Endometrium (tissue), 2 donors: ENCODE measurements around the gene CREB5.

Experiments
- FAIRE-seq: peaks from 2 replicates; lab custom pipeline; 2012; peaks lifted over from hg19 to GRCh38; lab: Jason Lieb, UNC
- donor health status: control.
- donor health status: control.

Gene CREB5

DNA sequence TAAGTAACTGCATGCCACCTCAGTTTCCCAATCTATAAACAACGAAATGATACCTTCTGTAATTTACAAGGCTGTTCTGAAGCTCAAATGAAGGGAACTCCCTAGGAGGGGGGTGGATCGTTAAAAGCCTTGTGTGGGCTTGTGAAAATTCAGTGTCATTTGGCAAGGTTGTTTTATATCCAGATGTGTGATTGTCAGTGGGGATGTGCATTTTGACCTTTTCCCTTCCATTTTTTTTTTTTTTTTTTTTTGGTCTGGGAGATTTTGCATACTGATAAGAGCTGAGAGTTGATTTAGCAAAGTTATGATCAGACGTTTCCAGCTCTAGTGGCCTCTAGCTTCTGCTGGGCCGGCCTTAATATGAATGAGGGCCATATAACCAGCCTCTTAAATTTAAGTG lies 22.8 kb downstream of the CREB5 start:
- FAIRE-seq, result no peak

GRCh38 chr7:28435732-28436378 lies 23.5 kb downstream of the CREB5 start:
- no peak for FAIRE-seq

DNA sequence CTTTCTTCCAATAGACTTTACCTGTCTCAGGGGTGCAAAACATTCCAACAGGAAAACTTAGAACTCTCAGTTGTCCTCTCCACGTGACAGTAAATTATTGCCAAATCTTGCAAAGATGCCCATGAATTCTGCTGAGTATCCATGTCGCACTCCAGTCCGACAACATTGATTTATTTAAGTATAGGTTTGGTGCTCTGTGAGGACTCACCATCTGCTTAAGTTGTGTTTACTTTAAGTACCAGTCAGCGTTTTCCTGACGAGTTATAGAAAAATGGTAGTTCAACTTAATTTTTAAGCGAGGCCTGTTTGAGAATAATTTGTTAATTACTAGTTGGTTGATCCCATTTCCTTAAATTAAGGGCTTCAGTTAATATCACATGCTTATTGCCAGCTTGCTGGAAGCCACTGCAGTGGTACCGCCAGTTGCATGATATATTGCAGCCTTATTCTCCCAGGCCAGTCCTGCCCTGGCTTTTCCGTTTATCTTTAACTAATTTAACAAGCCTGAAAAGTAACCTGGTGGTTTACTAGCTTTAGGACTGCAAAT lies 27.8 kb downstream of the CREB5 start:
- FAIRE-seq, result no peak

DNA sequence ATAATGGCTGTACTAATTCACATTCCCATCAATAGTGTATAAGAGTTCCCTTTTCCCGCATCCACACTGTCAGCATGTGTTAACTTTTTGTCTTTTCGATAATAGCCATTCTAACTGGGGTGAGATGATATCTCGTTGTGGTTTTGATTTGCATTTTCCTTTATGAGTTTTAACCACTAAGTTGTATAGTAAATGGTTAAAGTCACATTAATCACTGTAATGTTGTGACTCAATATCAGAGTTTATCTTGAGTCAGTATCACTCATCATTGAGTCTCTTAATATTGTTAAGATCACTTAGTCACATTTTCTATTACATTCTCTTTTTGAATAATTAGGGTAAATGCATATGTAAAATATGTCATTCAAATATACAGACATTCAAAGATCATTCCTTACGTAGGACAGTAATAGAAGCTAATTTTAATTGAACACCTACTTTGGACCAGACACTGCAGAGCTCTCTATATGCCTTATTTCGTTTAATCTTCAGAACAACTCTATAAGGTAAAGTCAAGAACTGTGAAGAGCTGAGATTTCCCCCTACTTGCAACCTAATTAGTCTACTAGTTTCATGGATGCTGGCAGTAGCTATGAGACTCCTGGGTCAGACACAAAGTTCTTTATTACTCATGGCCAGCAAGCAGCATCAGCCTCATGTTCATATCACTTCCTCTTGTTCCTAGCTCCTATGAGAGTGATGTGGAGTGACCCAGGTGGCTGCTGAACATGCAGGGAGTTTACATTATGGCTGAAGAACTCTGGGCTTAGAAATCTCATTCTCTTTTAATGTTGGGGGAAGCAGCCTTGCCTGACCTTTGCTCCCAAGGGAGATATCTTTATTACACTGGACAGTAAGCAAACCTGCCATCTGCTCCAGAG lies 30.5 kb downstream of the CREB5 start:
- FAIRE-seq, result no peak

DNA sequence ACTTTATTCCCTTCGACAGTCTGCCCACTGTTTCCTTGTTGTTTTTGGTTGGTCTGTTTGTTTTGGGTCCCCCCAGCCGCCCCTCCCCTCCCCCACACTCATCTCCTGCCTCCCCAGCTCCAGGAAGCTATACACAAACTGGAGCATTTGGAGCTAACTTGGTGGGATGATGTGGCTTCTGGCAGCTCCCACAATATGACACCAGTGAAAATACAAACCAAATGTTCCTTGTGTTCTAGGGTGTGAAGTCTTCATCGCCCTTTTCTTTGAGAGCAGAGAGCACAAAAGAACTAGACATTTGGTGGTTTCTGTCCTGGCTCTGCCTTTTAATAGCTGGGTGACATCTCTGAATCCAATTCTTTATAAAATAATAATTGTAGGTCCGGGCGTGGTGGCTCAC lies 33.8 kb downstream of the CREB5 start:
- FAIRE-seq, result no peak

DNA sequence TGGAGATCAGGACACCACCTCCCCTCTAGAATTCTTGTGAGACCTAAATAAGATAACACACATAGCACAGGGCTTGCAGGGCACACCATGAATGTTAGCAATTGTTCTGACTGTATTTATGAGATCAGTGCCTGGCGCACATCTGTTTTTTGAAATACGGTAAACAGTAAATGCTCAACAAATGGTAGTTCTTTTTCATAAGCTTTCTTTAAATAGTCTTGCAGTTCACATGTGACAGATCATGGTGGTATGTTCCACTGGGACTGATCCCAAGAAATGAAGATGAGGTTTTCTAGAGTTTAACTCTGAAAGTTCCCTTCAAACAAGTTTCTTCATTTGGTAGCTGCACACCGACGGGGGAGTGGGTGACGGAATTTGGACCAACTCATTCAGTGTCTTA lies 34.8 kb downstream of the CREB5 start:
- no peak for FAIRE-seq

- FAIRE-seq, result no peak
These were observed 36.4 kb downstream of the CREB5 start for GRCh38 chr7:28448708-28449107.

DNA sequence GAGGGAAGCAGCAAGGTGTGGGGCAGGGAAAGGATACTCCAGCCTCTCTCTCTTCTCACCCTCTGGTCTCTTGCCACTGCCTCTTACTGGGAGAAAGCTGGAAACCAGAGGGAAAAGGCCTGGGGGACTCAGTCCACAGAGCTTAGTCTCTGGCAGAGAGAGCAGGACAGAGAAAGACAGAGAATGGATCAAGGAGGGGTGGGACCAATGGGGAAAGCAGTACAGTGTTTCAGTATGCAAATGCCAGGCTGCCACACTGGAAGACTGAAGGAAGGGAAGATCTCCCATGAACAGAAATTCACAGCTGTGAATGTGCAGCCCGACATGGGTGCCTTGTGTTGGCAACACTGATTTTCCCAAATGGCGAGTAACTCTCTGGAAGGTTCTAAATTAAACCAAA lies 40.4 kb downstream of the CREB5 start:
- FAIRE-seq, result no peak

DNA sequence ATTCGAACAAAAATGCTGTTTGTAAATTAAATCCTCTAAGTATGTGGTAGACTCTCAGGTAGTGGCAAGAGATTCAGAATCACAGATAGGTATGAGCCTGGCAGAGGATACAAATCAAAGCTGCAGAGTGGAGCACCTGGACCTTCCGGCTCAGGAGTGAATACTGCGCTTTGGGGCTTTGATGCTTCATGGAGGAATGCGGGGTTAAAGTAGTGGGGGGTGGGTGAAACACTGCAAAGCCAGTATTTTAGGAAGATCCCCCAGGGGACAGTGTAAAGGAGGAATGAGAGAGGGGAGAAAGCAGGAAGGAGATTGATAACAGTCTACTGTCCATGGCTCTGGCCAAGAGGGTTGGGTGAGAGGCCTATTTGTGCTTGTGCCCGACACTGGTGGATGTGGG lies 43.2 kb downstream of the CREB5 start:
- no peak for FAIRE-seq

DNA sequence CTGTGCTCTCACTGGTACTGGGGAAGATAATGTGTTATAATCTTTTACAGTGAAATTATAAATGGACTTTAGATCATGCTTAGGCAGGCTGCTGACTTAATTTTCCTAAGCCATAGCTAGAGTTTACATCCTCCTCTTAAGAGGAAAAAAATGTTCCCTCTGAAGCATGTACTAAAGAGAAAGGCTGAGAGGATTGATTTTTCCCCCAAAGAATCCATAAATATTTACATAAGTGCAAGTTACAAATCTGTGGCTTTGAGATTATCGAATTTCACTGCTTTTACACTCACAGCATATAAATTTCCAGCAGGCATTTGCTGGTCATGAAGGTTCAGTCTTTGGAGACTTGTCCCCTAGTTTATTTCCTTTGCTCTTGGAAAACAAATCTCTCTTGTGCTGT lies 43.7 kb downstream of the CREB5 start:
- FAIRE-seq, result no peak

GRCh38 chr7:28458732-28459131 lies 46.4 kb downstream of the CREB5 start:
- FAIRE-seq, result no peak

- no peak for FAIRE-seq
These were observed 47.0 kb downstream of the CREB5 start for GRCh38 chr7:28459306-28459705.

GRCh38 chr7:28465697-28466096 lies 53.4 kb downstream of the CREB5 start:
- no peak for FAIRE-seq

DNA sequence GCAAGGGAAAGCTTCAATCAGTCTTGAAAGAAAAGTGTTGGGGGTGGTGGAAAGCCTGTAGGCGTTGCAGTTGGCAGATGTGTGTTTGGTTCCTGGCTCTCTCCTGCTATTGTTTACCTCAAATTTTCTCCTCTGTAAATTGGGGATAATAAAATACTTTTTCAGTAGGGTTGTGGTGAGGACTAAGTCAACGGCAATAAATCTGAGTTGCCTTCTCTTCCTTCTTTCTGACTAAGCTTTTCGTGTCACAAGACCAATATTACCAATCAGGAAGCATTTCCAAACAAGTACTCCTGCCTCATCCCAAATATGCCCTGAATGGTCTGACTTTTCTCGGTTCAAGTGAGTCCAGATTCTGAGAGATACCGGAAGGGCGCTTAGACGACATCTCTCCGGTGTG lies 54.0 kb downstream of the CREB5 start:
- FAIRE-seq, result no peak

- FAIRE-seq, result no peak
These were observed 54.6 kb downstream of the CREB5 start for GRCh38 chr7:28466885-28467284.

- FAIRE-seq, result no peak
These were observed 57.2 kb downstream of the CREB5 start for GRCh38 chr7:28469562-28469961.

DNA sequence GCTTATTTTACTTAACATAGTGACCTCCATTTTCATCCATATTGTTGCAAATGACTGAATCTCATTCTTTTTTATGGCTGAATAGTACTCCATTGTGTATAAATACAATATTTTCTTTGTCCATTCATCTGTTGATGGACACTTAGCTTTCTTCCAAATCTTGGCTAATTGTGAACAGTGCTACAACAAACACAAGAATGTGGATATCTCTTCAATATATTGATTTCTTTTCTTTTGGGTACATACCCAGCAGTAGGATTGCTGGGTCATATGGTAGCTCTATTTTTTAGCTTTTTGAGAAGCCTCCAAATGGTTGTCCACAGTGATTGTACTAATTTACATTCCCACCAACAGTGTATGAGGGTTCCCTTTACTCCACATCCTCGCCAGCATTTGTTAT lies 58.0 kb downstream of the CREB5 start:
- FAIRE-seq, result no peak

- no peak for FAIRE-seq
These were observed 60.0 kb downstream of the CREB5 start for GRCh38 chr7:28472332-28472731.

- no peak for FAIRE-seq
These were observed 61.4 kb downstream of the CREB5 start for GRCh38 chr7:28473571-28474281.

- no peak for FAIRE-seq
These were observed 61.9 kb downstream of the CREB5 start for GRCh38 chr7:28474282-28474638.

DNA sequence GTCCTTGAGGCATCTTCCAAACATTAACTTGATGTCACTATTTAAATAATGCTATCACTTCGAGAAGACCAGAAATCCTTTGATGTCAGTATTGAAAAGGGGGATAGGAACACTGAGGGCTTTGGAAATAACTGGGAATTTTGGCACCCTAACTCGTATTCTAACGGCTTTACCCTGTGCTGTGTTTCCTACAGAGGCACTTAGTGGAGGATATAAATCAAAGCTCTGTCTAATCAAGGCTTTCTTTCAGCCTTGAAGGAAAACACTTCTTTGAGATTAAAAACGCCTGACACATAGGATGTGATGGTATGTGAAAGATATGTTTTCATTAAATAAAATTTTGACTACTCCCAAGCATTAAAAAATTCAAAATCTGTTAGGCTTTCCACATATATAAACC lies 62.3 kb downstream of the CREB5 start:
- no peak for FAIRE-seq

GRCh38 chr7:28477041-28477442 lies 64.7 kb downstream of the CREB5 start:
- FAIRE-seq, result no peak

DNA sequence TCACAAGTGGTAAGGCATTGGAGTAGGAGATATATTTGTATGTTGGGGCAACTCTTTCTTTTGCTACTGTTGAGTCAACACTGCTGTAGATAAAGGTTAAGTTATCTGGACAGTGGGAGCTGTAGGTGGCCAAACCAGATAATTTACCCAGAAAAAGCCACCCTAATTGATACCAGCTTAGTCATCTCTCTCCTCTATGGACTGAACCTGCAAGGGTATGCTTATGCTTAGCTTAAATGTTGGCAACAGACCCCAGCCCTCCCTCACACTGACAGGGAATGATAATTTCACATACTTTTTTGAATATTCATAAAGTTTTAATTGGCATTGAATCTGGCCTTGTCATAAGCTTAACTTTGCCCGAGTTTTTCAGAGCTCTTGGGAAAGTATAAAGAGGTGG lies 66.3 kb downstream of the CREB5 start:
- FAIRE-seq, result no peak
